Activated T-cell treated with anti-CD3 and anti-CD28 coated beads for 48 hours (primary cell): Measurements from ENCODE around the gene FXR2.

ENCODE experiments used
- DNase-seq: peaks from one replicate; pipeline ENCODE4 v3.0.0-alpha.2; 2020; ENCODE audit warnings: low read depth

Gene FXR2

GRCh38 chr17:7548585-7549400, 65.9 kb downstream of the FXR2 start, which contains the start of gene TNFSF12:
Gene TNFSF12, plus strand, starts transcription at chr17:7549058. Its CDS starts 96 bp downstream, at chr17:7549154.
- DNase-seq, result peak; percentile 48

- DNase-seq, result no peak
Observed at GRCh38 chr17:7544911-7545310, 69.8 kb downstream of the FXR2 start.
